ENCODE results near the gene FUT8.

FUT8 gene

GRCh38 chr14:65392296-65392695, 20.2 kb upstream of the FUT8 start:
- Histone ChIP-seq H3K27me3 (replicated peaks; ENCODE audit: control insufficient read depth, insufficient read depth, low read length) (no peaks in the 10 kb centered on the region), H3K9ac (ENCODE audit: low read length) (no peak overlapping the region)

DNA sequence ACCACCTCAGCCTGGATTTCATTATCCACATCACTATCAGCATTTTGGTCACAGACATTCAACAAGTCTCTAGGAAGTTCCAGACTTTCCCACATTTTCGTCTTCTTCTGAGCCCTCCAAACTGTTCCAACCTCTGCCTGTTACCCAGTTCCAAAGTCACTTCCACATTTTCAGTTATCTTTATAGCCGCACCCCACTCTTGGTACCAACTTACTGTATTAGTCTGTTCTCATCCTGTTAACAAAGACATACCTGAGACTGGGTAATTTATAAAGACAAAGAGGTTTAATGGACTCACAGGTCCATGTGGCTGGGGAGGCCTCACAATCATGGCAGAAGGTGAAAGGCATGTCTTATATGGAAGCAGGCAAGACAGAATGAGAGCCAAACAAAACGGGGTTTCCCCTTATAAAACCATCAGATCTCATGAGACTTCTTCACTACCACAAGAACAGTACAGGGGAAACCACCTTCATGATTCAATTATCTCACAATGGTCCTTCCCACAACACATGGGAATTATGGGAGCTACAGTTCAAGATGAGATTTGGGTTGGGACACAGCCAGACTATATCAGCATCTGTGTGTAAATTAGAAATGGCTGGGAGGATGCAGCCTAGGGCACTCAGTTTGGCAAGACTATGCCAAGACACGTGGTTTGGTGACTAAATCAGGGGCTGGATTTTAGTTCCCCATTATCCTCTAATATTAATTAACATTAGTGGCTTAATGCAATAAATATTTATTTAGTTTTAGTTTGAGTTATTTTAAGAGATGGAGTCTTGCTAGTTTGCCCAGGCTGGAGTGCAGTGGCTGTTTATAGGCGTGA, 16.2 kb upstream of the FUT8 start:
- Histone ChIP-seq H3K4me3 (ENCODE audit: low read length) (no peak overlapping the region), H3K27me3 (replicated peaks; ENCODE audit: control insufficient read depth, insufficient read depth, low read length) (no peaks in the 10 kb centered on the region), H3K9ac (ENCODE audit: low read length) (no peak overlapping the region), H3K36me3 (ENCODE audit: control insufficient read depth, insufficient read depth, low read length, severe bottlenecking) (no peaks in the 10 kb centered on the region), H3K9me3 (ENCODE audit: control insufficient read depth, low read length) (peaks cover 16% of the 10 kb centered on the region), H3K4me1 (ENCODE audit: control insufficient read depth, insufficient read depth, low read length) (no peaks in the 10 kb centered on the region)
- DNase-seq (ENCODE audit: low read depth), result no peak

More at GRCh38 chr14:65392296-65392695, 20.2 kb upstream of the FUT8 start:
- DNase-seq (ENCODE audit: low read depth), result no peak
- Histone ChIP-seq H3K36me3 (ENCODE audit: control insufficient read depth, insufficient read depth, low read length, severe bottlenecking) (no peaks in the 10 kb centered on the region), H3K4me1 (ENCODE audit: control insufficient read depth, insufficient read depth, low read length) (no peaks in the 10 kb centered on the region), H3K4me3 (ENCODE audit: low read length) (no peak overlapping the region), H3K9me3 (ENCODE audit: control insufficient read depth, low read length) (peaks cover 16% of the 10 kb centered on the region)

DNA sequence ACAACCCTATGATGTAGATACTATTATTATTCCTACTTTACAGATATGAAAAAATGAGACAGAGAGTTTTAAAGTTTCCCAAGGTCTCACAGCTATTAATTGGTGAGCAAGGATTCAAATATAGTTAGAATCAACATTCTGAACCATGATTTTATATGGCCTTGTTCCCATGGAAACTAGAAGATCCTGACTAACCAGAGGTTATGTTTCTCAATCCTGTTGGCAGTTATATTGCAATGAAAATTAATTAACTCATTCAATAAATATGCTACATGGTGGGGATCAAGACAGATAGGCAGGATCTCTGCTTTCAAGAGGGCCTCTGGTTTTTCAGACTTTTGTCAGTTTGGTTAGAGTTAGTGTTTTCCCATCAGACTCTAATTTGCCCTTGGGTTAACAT, 9.3 kb upstream of the FUT8 start:
- H3K9me3 ChIP-seq (ENCODE audit: control insufficient read depth, low read length), result no peaks in the 10 kb centered on the region
- H3K27me3 ChIP-seq (replicated peaks; ENCODE audit: control insufficient read depth, insufficient read depth, low read length), result no peaks in the 10 kb centered on the region
- H3K4me1 ChIP-seq (ENCODE audit: control insufficient read depth, insufficient read depth, low read length), result peaks cover 12% of the 10 kb centered on the region
- H3K36me3 ChIP-seq (ENCODE audit: control insufficient read depth, insufficient read depth, low read length, severe bottlenecking), result no peaks in the 10 kb centered on the region
- DNase-seq (ENCODE audit: low read depth), result peak; percentile 69
- H3K4me3 ChIP-seq (ENCODE audit: low read length), result no peak overlapping the region
- peak overlapping the region; percentile 5 for H3K9ac ChIP-seq (ENCODE audit: low read length)

- DNase-seq (ENCODE audit: low read depth), result no peak
Observed at GRCh38 chr14:65408113-65408512, 4.4 kb upstream of the FUT8 start.

GRCh38 chr14:65410640-65411039, 1.9 kb upstream of the FUT8 start:
- no peaks in the 10 kb centered on the region for H3K9me3 ChIP-seq (ENCODE audit: control insufficient read depth, low read length)
- DNase-seq (ENCODE audit: low read depth), result no peak
- no peaks in the 10 kb centered on the region for H3K27me3 ChIP-seq (replicated peaks; ENCODE audit: control insufficient read depth, insufficient read depth, low read length)
- peak overlapping the region; percentile 99 for H3K9ac ChIP-seq (ENCODE audit: low read length)
- no peaks in the 10 kb centered on the region for H3K36me3 ChIP-seq (ENCODE audit: control insufficient read depth, insufficient read depth, low read length, severe bottlenecking)
- no peak overlapping the region for H3K4me3 ChIP-seq (ENCODE audit: low read length)
- H3K4me1 ChIP-seq (ENCODE audit: control insufficient read depth, insufficient read depth, low read length), result peaks cover 17% of the 10 kb centered on the region

More at GRCh38 chr14:65408113-65408512, 4.4 kb upstream of the FUT8 start:
- H3K27me3 ChIP-seq (replicated peaks; ENCODE audit: control insufficient read depth, insufficient read depth, low read length), result no peaks in the 10 kb centered on the region
- H3K36me3 ChIP-seq (ENCODE audit: control insufficient read depth, insufficient read depth, low read length, severe bottlenecking), result no peaks in the 10 kb centered on the region
- peaks cover 6% of the 10 kb centered on the region for H3K4me1 ChIP-seq (ENCODE audit: control insufficient read depth, insufficient read depth, low read length)
- no peak overlapping the region for H3K4me3 ChIP-seq (ENCODE audit: low read length)
- no peak overlapping the region for H3K9ac ChIP-seq (ENCODE audit: low read length)
- no peaks in the 10 kb centered on the region for H3K9me3 ChIP-seq (ENCODE audit: control insufficient read depth, low read length)

- no peaks in the 10 kb centered on the region for H3K27me3 ChIP-seq (replicated peaks; ENCODE audit: control insufficient read depth, insufficient read depth, low read length)
- H3K9me3 ChIP-seq (ENCODE audit: control insufficient read depth, low read length), result no peaks in the 10 kb centered on the region
- H3K9ac ChIP-seq (ENCODE audit: low read length), result peak overlapping the region; percentile 99
- DNase-seq (ENCODE audit: low read depth), result peak; percentile 98
- peaks cover 17% of the 10 kb centered on the region for H3K4me1 ChIP-seq (ENCODE audit: control insufficient read depth, insufficient read depth, low read length)
- no peaks in the 10 kb centered on the region for H3K36me3 ChIP-seq (ENCODE audit: control insufficient read depth, insufficient read depth, low read length, severe bottlenecking)
- H3K4me3 ChIP-seq (ENCODE audit: low read length), result peak overlapping the region; percentile 97
Observed at GRCh38 chr14:65411656-65412031, 886 bp upstream of the FUT8 start.

GRCh38 chr14:65412856-65413738, 567 bp downstream of the FUT8 start:
- Histone ChIP-seq H3K27me3 (replicated peaks; ENCODE audit: control insufficient read depth, insufficient read depth, low read length) (no peaks in the 10 kb centered on the region), H3K4me1 (ENCODE audit: control insufficient read depth, insufficient read depth, low read length) (peaks cover 17% of the 10 kb centered on the region), H3K4me3 (ENCODE audit: low read length) (peak overlapping the region; percentile 97), H3K9me3 (ENCODE audit: control insufficient read depth, low read length) (no peaks in the 10 kb centered on the region), H3K9ac (ENCODE audit: low read length) (peak overlapping the region; percentile 99), H3K36me3 (ENCODE audit: control insufficient read depth, insufficient read depth, low read length, severe bottlenecking) (no peaks in the 10 kb centered on the region)
- DNase-seq (ENCODE audit: low read depth), result peak; percentile 90

- no peaks in the 10 kb centered on the region for H3K27me3 ChIP-seq (replicated peaks; ENCODE audit: control insufficient read depth, insufficient read depth, low read length)
- H3K9me3 ChIP-seq (ENCODE audit: control insufficient read depth, low read length), result no peaks in the 10 kb centered on the region
- H3K9ac ChIP-seq (ENCODE audit: low read length), result peak overlapping the region; percentile 99
- no peak for DNase-seq (ENCODE audit: low read depth)
- peaks cover 17% of the 10 kb centered on the region for H3K4me1 ChIP-seq (ENCODE audit: control insufficient read depth, insufficient read depth, low read length)
- H3K36me3 ChIP-seq (ENCODE audit: control insufficient read depth, insufficient read depth, low read length, severe bottlenecking), result no peaks in the 10 kb centered on the region
- peak overlapping the region; percentile 97 for H3K4me3 ChIP-seq (ENCODE audit: low read length)
Observed at GRCh38 chr14:65413739-65414045, 1.2 kb downstream of the FUT8 start.

- no peaks in the 10 kb centered on the region for H3K27me3 ChIP-seq (replicated peaks; ENCODE audit: control insufficient read depth, insufficient read depth, low read length)
- H3K4me1 ChIP-seq (ENCODE audit: control insufficient read depth, insufficient read depth, low read length), result peaks cover 17% of the 10 kb centered on the region
- H3K9ac ChIP-seq (ENCODE audit: low read length), result peak overlapping the region; percentile 99
- H3K4me3 ChIP-seq (ENCODE audit: low read length), result peak overlapping the region; percentile 97
- peak; percentile 83 for DNase-seq (ENCODE audit: low read depth)
- no peaks in the 10 kb centered on the region for H3K9me3 ChIP-seq (ENCODE audit: control insufficient read depth, low read length)
- no peaks in the 10 kb centered on the region for H3K36me3 ChIP-seq (ENCODE audit: control insufficient read depth, insufficient read depth, low read length, severe bottlenecking)
Observed at GRCh38 chr14:65414961-65415589, 2.5 kb downstream of the FUT8 start.

DNA sequence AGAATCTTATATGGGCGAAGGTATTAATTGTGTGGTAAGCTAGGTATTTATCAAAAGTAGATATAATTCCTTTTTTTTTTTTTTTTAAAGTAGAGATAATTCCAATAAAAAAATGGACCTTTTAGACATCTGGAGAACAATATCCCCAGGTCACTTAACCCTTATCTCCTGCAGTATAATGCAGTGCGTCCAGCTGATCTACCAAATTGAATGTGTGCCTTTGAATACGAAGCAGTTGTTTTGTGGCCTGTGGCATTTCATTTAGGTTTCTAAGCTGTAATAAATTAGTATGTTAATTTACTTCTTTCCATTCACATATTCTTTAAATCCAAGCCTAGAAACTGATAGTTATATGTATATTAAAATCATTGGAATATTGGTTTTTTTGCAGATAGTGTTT, 3.1 kb downstream of the FUT8 start:
- Histone ChIP-seq H3K4me3 (ENCODE audit: low read length) (no peak overlapping the region), H3K27me3 (replicated peaks; ENCODE audit: control insufficient read depth, insufficient read depth, low read length) (no peaks in the 10 kb centered on the region), H3K36me3 (ENCODE audit: control insufficient read depth, insufficient read depth, low read length, severe bottlenecking) (no peaks in the 10 kb centered on the region), H3K9ac (ENCODE audit: low read length) (peak overlapping the region; percentile 99), H3K4me1 (ENCODE audit: control insufficient read depth, insufficient read depth, low read length) (peaks cover 17% of the 10 kb centered on the region), H3K9me3 (ENCODE audit: control insufficient read depth, low read length) (no peaks in the 10 kb centered on the region)
- no peak for DNase-seq (ENCODE audit: low read depth)

DNA sequence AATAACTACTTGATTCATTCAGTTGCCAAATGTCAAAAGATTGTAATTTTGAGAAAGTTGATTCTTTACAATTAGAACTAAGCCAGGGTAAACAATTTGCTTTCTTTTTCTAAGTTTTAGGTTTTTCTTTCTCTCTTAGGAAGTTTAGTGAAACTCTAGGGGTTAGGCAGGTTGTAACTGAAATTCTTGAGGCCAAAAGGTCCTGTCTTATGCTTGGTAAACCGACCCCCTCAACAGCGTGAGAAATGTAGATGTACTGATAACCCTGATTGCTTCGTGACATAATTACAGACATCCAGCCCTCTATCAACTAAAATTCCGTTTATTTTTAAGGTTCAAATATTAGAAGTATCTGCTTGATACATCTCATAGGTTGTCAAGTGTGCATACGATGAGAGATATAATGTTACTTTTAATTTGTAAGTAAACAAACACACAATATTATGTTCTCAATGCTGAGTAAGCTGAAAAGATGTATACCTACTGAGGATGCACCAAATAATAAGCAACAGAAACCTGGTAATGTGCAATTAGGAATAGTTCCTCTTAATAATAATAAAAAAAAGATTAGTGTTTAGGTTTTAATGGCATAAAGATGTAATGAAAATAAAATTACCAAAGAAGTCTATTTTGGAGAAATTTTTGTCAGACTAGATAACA, 7.2 kb downstream of the FUT8 start:
- H3K36me3 ChIP-seq (ENCODE audit: control insufficient read depth, insufficient read depth, low read length, severe bottlenecking), result no peaks in the 10 kb centered on the region
- no peak for DNase-seq (ENCODE audit: low read depth)

More for the DNA sequence above, 7.2 kb downstream of the FUT8 start:
- no peak overlapping the region for H3K9ac ChIP-seq (ENCODE audit: low read length)
- no peak overlapping the region for H3K4me3 ChIP-seq (ENCODE audit: low read length)
- no peaks in the 10 kb centered on the region for H3K27me3 ChIP-seq (replicated peaks; ENCODE audit: control insufficient read depth, insufficient read depth, low read length)
- peaks cover 14% of the 10 kb centered on the region for H3K4me1 ChIP-seq (ENCODE audit: control insufficient read depth, insufficient read depth, low read length)
- no peaks in the 10 kb centered on the region for H3K9me3 ChIP-seq (ENCODE audit: control insufficient read depth, low read length)

Measured in adipocyte (in vitro differentiated cells).